HG02763 (cell line): ENCODE results near the gene CACNA1S.

Experiments
- ATAC-seq: cut with Tn5 transposase; IDR thresholded peaks from one replicate; pipeline ENCODE4 v1.9.1; 2021; ENCODE audit warnings: mild to moderate bottlenecking, moderate library complexity; ENCODE audit not compliant: unreplicated experiment

Gene CACNA1S

DNA sequence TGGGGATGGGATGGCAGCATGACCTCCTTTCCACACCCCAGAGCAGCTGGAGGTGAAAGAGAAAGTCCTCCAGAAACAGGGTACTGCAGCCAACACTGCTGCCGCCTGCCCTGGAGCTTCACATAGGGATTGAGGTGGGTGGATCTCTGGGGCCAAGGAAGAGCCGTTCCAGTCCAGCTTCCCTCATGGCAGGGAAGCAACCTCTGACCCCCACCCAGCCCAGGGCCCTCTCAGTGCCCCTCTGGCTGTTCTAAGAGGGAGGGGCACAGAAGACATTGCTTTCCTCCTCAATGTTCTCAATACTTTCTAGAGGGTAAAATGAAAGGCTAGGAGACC lies 94.4 kb downstream of the CACNA1S start:
- no peak for ATAC-seq

GRCh38 chr1:201016943-201017827 lies 95.0 kb downstream of the CACNA1S start:
- ATAC-seq = peak; percentile 30

GRCh38 chr1:201016211-201016651 lies 96.0 kb downstream of the CACNA1S start:
- no peak for ATAC-seq

DNA sequence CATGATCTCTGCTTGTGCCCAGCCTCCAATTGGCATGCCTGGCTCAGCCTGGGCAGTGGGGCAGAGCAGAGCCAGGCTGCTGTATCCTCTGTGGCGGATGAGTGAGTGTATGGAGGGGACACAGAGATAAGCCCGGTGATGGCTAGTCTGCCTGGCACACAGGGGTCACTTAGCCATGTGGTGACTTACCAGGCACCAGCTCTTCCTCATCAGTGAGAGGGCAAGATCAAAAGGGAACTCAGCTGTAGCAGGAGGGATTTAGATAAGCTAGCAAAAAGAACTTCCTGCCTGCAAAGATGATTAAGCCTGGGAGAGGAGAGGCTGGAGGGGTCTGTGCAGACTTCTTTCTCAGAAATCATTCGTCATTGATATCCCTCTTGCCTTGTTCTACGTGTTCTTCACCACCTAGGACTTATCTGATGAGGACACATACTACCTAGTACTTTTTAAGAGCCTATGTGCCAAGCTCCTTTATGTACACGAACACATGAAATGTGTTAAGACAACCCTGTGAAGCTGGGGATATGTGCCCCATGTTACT lies 96.6 kb downstream of the CACNA1S start:
- ATAC-seq = no peak

GRCh38 chr1:201014816-201015200 lies 97.4 kb downstream of the CACNA1S start:
- no peak for ATAC-seq

DNA sequence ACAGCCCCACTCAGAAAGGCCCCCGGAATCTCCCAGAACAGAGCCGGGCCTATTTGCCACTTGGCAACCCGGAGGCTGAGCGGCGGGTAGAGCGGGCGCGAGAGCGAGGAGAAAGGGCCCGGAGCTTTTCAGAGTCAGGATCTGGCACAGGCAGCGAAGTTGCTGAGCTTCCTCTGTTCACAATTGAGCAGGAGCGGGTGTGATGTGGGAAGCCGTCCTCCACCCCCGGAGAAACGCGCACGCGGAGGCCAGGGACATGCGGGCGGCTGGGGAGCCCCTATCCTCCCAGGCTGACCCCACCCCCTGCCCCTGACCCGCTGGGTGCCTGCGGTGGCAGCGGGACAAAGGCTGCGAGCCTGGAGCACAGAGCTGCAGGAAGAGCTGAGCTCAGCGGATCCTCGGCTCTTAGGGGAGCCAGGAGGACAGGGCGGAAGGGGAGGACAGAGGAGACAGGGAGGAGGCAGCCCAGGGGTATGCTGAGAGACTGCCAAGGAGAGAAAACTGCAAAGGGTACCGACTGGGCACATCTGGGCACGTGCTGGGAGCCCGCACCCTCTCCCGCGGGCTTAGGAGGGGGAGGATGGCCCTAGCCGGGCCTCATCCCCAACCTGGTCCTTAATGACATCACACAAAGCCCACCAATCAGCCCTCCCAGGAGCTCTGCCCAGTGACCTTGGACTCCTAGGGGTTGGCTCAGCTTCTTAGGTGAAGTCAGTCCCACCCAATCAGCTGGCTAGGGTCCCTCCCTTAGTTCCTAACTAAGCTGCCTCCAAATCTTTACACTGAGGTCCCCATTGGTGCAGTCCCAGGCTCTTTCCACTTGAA lies 98.0 kb downstream of the CACNA1S start:
- ATAC-seq = no peak

DNA sequence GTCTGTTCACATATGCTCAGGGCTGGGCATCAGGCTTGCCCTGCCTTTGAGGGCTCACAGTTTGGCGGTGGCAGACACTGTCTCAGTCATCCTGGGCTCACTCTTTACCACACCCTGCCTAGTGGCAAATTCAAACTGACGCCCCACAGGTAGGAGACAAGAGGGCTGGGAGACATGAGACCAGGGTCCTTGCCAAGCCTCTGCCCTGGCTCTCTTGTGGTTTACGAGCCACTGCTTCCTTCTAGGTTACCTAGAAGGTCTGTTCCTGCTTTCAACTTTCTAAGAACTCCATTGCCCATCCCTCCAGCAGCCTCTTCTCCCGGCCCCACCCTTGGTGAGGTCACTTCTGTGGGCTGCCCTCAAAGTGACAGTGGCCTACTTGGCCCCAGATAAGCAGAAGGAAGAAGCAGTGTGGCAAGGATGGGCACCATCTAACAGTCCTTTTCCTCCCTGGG lies 99.2 kb downstream of the CACNA1S start:
- ATAC-seq = no peak

GRCh38 chr1:201011616-201012015 lies 100.6 kb downstream of the CACNA1S start:
- ATAC-seq = no peak

DNA sequence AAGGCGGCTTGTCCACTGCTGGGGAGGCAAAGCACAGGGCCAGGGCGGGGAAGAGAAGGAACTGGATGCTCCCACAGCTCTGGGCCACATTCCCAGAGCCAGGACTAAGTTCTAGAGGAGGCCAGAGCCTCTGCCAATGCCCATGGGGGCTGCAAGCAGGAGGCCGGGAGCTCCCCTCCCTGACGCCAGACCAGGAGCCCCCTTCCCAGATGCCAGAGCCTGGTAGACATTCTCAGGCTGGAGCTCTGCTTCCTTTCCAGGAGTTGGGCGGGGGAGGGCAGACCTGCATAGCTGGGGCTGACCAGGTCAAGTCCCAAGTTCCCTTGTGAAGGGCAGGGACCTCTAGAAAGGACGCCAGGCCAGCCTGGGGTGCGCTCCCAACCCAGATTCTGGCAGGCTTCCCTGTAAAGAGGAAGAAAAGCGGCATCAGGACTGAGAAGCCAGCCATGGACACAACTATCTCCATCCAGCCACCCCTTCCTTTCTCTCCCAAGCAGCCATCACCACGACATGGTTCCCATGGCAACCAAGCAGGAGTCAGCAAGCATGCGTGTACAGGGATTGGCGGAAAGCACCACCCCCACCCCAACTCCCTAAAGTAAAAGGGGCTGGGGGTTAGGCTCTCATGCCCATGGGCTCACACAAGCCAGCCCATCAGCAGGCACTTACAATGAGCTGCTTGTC lies 102.1 kb downstream of the CACNA1S start:
- no peak for ATAC-seq

DNA sequence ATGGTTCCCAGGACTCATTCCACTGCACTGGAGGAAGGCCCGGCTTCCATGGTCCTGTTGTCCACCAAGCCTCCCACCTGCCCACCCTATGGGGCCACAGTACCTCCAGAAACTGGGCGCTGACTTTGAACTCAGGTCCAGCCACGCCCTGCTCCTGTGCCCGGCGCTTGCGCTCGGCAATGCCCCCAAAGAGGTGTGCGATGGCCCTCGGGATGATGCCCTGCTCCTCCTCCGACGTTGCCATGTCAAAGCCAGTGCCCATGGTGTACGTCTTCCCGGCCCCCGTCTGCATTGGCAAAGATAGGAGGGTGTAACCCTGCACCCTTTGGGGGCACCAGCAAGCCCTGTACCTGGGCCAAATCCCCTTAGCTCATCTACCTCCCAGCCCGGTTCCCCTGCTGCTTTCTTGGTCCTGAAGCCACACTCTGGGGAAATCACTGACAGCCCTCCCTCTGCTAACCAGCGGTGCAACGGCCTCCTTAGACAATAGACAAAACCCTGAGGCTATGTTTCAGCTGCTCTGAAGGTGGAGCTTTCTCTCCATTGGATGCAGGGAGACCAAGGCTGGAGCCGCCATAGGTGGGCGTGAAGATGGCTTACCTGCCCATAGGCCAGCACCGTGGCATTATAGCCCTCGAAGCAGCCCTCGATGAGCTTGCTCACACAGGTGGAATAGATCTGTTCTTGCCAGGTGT lies 103.4 kb downstream of the CACNA1S start:
- ATAC-seq = no peak

DNA sequence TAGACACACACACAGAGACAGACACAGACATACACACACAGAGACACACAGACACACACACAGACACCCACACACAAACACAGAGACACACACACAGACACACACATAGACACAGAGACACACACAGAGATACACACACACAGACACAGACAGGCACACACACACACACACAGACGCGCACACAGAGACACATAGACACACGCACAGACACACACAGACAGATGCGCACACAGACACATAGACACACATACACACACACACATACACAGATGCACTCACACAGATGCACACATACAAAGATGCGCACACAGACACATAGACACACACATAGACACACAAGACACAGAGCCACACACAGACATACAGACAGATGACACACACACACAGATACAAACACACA lies 104.7 kb downstream of the CACNA1S start:
- no peak for ATAC-seq

DNA sequence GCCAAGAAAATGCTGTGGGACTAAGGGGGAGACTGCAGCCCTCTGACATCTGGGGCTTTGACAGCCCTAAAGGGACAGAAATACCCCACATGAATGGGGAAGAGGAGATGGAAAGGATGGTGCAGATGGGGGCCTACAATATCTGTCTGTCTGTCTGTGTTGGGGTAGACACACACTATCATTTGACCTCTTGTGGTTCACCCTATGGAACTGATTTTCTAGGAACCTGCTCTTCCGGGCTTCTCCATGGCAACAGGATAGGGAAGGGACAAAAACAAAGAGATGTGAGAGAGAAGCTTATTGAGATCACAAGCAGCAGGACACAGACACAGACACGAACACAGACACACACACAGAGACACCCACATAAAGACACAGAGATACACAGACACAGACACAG lies 105.8 kb downstream of the CACNA1S start:
- ATAC-seq = no peak

GRCh38 chr1:201004732-201005131 lies 107.5 kb downstream of the CACNA1S start:
- ATAC-seq = no peak

DNA sequence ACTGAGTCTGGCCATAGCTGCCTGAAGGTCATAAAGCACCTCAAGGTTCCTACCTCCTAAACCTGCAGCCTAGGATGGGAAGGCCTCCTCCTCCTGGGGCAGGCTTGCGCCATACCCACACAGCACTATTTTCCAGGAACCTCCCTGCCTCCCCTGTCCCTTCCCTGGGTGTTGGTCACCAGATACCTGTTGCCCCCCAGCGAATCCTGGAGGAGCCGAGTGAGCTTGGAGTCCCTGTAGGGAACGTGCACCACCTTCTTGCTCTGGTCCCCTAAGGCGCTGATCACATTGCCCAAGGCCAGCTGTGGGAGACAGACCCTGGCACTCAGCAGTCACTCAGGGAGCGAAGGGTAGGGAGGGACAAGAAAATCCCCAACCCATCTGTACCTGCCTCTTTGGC lies 108.1 kb downstream of the CACNA1S start:
- ATAC-seq = no peak

GRCh38 chr1:201002510-201002909 lies 109.7 kb downstream of the CACNA1S start:
- no peak for ATAC-seq

DNA sequence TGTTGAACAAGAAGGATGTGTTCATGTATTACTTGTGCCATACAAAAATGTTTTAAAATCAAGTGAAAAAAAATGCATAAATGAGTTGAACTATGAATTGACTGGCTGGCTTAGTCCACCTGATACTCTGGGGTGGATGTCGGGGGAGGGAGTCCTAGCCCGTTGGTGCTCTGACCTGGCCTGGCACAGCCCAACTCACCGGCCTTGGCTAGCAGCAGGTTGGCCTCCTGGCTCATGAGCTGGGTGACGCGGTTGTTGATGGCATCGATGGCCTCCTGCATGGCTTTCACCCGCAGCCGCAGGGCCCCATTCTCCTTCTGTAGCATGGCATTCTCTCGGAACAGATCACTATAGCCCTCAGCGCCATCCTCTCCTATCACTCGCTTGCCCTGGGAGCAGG lies 110.3 kb downstream of the CACNA1S start:
- ATAC-seq = no peak

- no peak for ATAC-seq
These were observed 111.8 kb downstream of the CACNA1S start for GRCh38 chr1:201000391-201000790.

GRCh38 chr1:200999667-201000066 lies 112.6 kb downstream of the CACNA1S start:
- ATAC-seq = no peak

GRCh38 chr1:200998323-200998722 lies 113.9 kb downstream of the CACNA1S start:
- ATAC-seq = no peak

- no peak for ATAC-seq
These were observed 119.7 kb downstream of the CACNA1S start for GRCh38 chr1:200992382-200993048.
